ENCODE measurements around the gene SEL1L. TPM values are rescaled to one million over a fixed set of nuclear protein-coding genes. Genes with fewer than 3 reads are reported as not detected.

The SEL1L gene
- total RNA-seq, 4 donors from 2014 or later, result 16.5 to 57.1 (median 44.7) TPM

DNA sequence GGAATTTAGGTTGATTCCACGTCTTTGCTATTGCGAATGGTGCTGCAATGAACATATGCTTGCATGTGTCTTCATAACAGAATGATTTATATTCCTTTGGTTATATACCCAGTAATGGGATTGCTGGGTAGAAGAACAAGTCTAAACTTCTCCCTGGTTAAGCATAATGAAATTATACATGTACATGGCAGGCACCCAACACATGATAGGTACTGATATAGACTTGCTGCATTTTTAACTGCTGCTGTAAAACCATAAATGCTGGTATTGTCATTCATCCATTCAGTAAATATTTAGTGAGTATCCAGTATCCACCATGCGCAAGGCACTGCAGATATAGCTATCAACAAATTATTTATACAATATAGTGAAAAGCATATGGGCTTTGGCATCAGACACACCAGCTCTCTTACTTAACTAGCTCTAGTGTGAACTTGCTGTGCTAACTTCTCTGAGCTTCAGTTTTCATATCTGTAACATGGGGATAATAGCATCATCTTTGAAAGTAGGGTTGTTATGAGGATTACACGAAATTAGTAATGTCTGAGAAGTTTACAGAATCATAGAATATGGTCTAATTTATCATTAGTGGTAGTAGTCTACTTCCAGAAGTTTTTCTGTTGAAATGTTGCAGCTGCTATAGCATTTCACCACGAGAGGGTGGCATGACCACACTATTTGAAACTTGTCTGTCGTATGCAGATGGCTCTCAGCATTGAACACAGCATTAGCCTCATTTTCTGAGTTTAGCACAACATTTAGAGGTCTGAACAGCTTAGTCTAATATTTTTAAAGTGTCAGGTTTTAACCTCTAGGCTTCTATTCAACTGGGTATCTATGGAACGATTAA is 32.0 kb upstream of the SEL1L start:
- TF ChIP-seq, protein P1, sequence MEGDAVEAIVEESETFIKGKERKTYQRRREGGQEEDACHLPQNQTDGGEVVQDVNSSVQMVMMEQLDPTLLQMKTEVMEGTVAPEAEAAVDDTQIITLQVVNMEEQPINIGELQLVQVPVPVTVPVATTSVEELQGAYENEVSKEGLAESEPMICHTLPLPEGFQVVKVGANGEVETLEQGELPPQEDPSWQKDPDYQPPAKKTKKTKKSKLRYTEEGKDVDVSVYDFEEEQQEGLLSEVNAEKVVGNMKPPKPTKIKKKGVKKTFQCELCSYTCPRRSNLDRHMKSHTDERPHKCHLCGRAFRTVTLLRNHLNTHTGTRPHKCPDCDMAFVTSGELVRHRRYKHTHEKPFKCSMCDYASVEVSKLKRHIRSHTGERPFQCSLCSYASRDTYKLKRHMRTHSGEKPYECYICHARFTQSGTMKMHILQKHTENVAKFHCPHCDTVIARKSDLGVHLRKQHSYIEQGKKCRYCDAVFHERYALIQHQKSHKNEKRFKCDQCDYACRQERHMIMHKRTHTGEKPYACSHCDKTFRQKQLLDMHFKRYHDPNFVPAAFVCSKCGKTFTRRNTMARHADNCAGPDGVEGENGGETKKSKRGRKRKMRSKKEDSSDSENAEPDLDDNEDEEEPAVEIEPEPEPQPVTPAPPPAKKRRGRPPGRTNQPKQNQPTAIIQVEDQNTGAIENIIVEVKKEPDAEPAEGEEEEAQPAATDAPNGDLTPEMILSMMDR (IDR thresholded peaks at IDR 0.05), result peak in 4 of 6 experiments; percentile 27 to 45 (median 36)
- TF ChIP-seq POLR2A (IDR thresholded peaks at IDR 0.05), result no peak
- H3K27ac ChIP-seq, result no peak overlapping the region
- no peak for DNase-seq

DNA sequence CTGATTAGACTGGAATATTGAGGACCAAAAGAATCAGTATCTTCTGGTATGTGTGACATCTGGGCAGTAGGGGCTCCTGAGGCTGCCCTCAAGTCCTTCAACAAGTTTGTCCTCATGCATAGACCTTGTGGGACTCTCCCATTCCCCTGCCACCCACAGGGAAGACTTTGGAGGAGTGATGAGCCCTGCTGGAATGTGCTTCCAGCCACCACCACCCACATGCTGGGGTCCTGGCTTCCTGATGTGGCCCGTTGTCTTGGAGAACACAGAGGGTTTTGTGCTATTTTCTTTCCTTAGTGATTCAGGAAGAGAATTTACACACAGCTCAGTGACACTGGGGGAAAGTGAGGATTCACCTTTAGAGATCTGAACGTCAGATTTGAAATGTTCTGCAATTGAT is 29.2 kb upstream of the SEL1L start:
- Histone ChIP-seq H3K36me3 (no peaks in the 10 kb centered on the region), H3K27me3 (no peaks in the 10 kb centered on the region), H3K27ac (no peak overlapping the region), H3K4me1 (no peaks in the 10 kb centered on the region), H3K4me3 (no peak overlapping the region), H3K9me3 (no peaks in the 10 kb centered on the region)
- TF ChIP-seq, protein P1 (IDR thresholded peaks at IDR 0.05), result no peak
- TF ChIP-seq POLR2A (IDR thresholded peaks at IDR 0.05), result no peak
- DNase-seq, result no peak

More for the DNA sequence above, 32.0 kb upstream of the SEL1L start:
- Histone ChIP-seq H3K27me3 (no peaks in the 10 kb centered on the region), H3K4me1 (no peaks in the 10 kb centered on the region), H3K9me3 (no peaks in the 10 kb centered on the region), H3K4me3 (no peak overlapping the region), H3K36me3 (no peaks in the 10 kb centered on the region)

DNA sequence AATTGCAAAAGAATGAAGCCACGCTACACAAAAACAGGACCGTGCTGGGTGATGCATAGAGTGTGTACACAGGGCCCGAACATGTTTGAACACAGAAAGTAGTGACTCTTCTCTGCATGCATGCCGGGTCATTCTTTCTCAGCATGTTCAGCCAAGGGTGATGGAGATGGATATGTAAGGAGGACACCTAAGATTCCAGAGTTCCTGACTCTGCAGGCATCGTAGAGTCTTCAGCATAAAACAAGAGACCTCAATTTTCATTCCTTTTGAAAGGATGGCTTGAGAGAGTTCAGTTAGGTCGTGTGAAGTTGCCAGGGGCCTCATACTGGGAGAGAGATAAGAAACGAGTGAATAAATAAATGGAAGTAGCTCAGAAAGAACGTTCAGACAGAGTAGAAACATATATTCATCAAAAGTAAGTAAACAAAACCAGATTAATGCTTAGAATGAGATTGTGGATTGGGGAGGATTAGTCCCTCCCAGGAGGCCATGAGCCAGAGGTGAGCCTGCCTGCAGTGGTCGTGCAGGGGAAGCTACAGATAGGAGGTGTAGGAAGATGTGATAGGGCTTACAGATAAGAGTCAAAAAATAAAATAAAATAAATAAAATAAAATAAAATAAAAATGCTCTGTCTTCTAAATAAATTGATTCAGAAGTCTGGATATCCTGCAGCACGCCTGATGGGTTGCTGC is 27.6 kb upstream of the SEL1L start:
- Histone ChIP-seq H3K9me3 (no peaks in the 10 kb centered on the region), H3K27me3 (no peaks in the 10 kb centered on the region), H3K4me1 (no peaks in the 10 kb centered on the region), H3K36me3 (no peaks in the 10 kb centered on the region), H3K27ac (no peak overlapping the region), H3K4me3 (no peak overlapping the region)
- no peak for DNase-seq
- TF ChIP-seq POLR2A (IDR thresholded peaks at IDR 0.05), result no peak
- TF ChIP-seq, protein P1 (IDR thresholded peaks at IDR 0.05), result no peak

DNA sequence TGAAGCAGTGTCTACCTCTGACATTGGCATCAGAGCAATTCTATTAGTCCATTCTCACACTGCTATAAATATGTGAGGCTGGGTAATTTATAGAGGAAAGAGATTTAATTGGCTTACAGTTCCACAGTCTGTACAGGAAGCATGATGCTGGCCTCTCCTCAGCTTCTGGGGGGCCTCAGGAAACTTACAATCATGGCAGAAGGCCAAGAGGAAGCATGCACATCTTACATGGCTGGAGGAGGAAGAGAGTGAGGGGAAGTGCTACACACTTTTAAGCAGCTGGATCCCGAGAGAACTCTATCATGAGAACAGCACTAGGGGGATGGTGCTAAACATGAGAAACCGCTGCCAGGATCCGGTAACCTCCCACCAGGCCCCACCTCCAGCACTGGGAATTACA is 25.7 kb upstream of the SEL1L start:
- Histone ChIP-seq H3K36me3 (no peaks in the 10 kb centered on the region), H3K4me3 (no peak overlapping the region), H3K4me1 (no peaks in the 10 kb centered on the region), H3K27ac (no peak overlapping the region), H3K27me3 (no peaks in the 10 kb centered on the region), H3K9me3 (no peaks in the 10 kb centered on the region)
- TF ChIP-seq POLR2A (IDR thresholded peaks at IDR 0.05), result no peak
- TF ChIP-seq, protein P1 (IDR thresholded peaks at IDR 0.05), result no peak
- no peak for DNase-seq

DNA sequence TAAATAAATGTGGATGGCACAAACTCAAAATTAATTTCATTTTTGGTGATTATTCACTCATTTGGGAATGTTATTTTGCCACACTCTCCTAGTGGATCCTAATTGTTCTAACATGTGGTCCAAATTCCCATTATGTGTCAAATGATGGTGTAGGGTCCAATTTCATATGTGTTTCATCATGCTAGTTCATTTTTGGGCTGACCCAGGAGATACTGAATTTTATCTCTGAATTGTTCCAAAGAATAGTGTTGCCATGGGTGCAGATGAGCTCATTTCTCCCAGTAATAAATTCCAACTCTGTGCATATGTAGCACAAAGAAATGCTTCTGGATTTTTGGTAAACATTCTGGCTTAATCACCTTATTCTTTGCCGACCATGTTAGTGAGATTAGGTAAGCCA is 23.5 kb upstream of the SEL1L start:
- TF ChIP-seq POLR2A (IDR thresholded peaks at IDR 0.05), result no peak
- TF ChIP-seq, protein P1 (IDR thresholded peaks at IDR 0.05), result no peak
- DNase-seq, result no peak
- H3K4me1 ChIP-seq, result no peaks in the 10 kb centered on the region

More for the DNA sequence above, 23.5 kb upstream of the SEL1L start:
- no peaks in the 10 kb centered on the region for H3K36me3 ChIP-seq
- no peak overlapping the region for H3K27ac ChIP-seq
- no peak overlapping the region for H3K4me3 ChIP-seq
- H3K9me3 ChIP-seq, result no peaks in the 10 kb centered on the region
- no peaks in the 10 kb centered on the region for H3K27me3 ChIP-seq

Measured in Peyer's patch (tissue), 4 donors.